ENCODE measurements around the gene ZPR1.
"Not testable (repeated sequence)": the region's sequence is repeated elsewhere in the genome, so short reads cannot be mapped to it uniquely, and the experiment has no call there.

ZPR1 gene

GRCh38 chr11:116792144-116792868 lies 4.5 kb upstream of the ZPR1 start:
- DNase-seq = no peak

GRCh38 chr11:116791813-116792143 lies 4.0 kb upstream of the ZPR1 start, which contains the start of gene APOA5:
APOA5 (minus strand) TSS chr11:116791879; CDS start chr11:116791860, 19 bp downstream.
- no peak for DNase-seq

- DNase-seq = no peak
Measured at GRCh38 chr11:116791002-116791812, 3.4 kb upstream of the ZPR1 start.

- no peak for DNase-seq
Measured at GRCh38 chr11:116790167-116791001, 2.6 kb upstream of the ZPR1 start.

GRCh38 chr11:116788975-116789374 lies 1.2 kb upstream of the ZPR1 start:
- DNase-seq = no peak

GRCh38 chr11:116788534-116788933 lies 711 bp upstream of the ZPR1 start:
- DNase-seq = no peak

GRCh38 chr11:116787436-116787785 lies 412 bp downstream of the ZPR1 start:
- no peak for DNase-seq

- no peak for DNase-seq
Measured at GRCh38 chr11:116786966-116787365, 857 bp downstream of the ZPR1 start.

- DNase-seq = no peak
Measured at GRCh38 chr11:116786326-116786725, 1.5 kb downstream of the ZPR1 start.

GRCh38 chr11:116782728-116783127 lies 5.1 kb downstream of the ZPR1 start:
- DNase-seq = no peak

- no peak for DNase-seq
Measured at GRCh38 chr11:116778556-116778955, 9.3 kb downstream of the ZPR1 start.

- DNase-seq = no peak
Measured at GRCh38 chr11:116777056-116777455, 10.8 kb downstream of the ZPR1 start.

GRCh38 chr11:116776522-116776984 lies 11.3 kb downstream of the ZPR1 start:
- DNase-seq = no peak

- DNase-seq = no peak
Measured at GRCh38 chr11:116775975-116776374, 11.8 kb downstream of the ZPR1 start.

- no peak for DNase-seq
Measured at GRCh38 chr11:116774661-116775060, 13.2 kb downstream of the ZPR1 start.

- DNase-seq = no peak
Measured at GRCh38 chr11:116773203-116774097, 14.4 kb downstream of the ZPR1 start.

GRCh38 chr11:116772443-116773202 lies 15.2 kb downstream of the ZPR1 start, which contains the start of gene BUD13:
BUD13 (minus strand) TSS chr11:116772987; CDS start chr11:116772964, 23 bp downstream.
- DNase-seq = peak; percentile 20

GRCh38 chr11:116771935-116772334 lies 15.9 kb downstream of the ZPR1 start:
- DNase-seq = no peak

GRCh38 chr11:116762132-116762531 lies 25.7 kb downstream of the ZPR1 start:
- DNase-seq = no peak

- not testable (repeated sequence) for DNase-seq
Measured at GRCh38 chr11:116756044-116756443, 31.8 kb downstream of the ZPR1 start.

- no peak for DNase-seq
Measured at GRCh38 chr11:116750070-116750718, 37.6 kb downstream of the ZPR1 start.

Measured in NCI-H524 treated with DMSO at 0.1 percent for 48 hours (cell line).